Neural progenitor cell (in vitro differentiated cells): ENCODE results near the gene ASTN2. TPM values are rescaled to one million over a fixed set of nuclear protein-coding genes. Genes with fewer than 3 reads are reported as not detected.

ENCODE experiments used
- DNase-seq: peaks from one replicate; pipeline ENCODE4 v3.0.0-alpha.2; 2016; ENCODE audit warnings: low spot score
- H2AFZ ChIP-seq: fragments of 200-600 bp; sonication (generic); replicated peaks from 2 replicates; pipeline ENCODE4 v1.6.1; 2016; ENCODE audit warnings: antibody characterized with exemption
- H3F3A ChIP-seq: fragments of 200-600 bp; sonication (generic); 2 replicates; pipeline ENCODE4 v1.6.1; 2016; ENCODE audit warnings: antibody characterized with exemption, low read depth
- H3K27ac ChIP-seq: fragments of 200-600 bp; sonication (generic); 2 replicates; pipeline ENCODE4 v1.5.1; 2016; ENCODE audit warnings: mild to moderate bottlenecking
- H3K27me3 ChIP-seq: fragments of 200-600 bp; sonication (generic); 2 replicates; pipeline ENCODE4 v1.6.1; 2016; ENCODE audit warnings: mild to moderate bottlenecking, moderate library complexity
- H3K36me3 ChIP-seq: fragments of 200-600 bp; sonication (generic); 2 replicates; pipeline ENCODE4 v1.5.1; 2016
- H3K4me1 ChIP-seq: fragments of 200-600 bp; sonication (generic); 2 replicates; pipeline ENCODE4 v1.6.1; 2016; ENCODE audit warnings: mixed run types
- H3K4me2 ChIP-seq: fragments of 200-600 bp; sonication (generic); 2 replicates; pipeline ENCODE4 v1.6.1; 2016
- H3K4me3 ChIP-seq: fragments of 200-600 bp; sonication (generic); 2 replicates; pipeline ENCODE4 v1.5.1; 2016
- H3K79me2 ChIP-seq: fragments of 200-600 bp; sonication (generic); 2 replicates; pipeline ENCODE4 v1.6.1; 2016; ENCODE audit warnings: low read depth
- H3K9ac ChIP-seq: fragments of 200-600 bp; sonication (generic); 2 replicates; pipeline ENCODE4 v1.6.1; 2016
- H3K9me3 ChIP-seq: fragments of 200-600 bp; sonication (generic); 2 replicates; pipeline ENCODE4 v1.5.1; 2016; ENCODE audit warnings: low read depth
- H4K20me1 ChIP-seq: fragments of 200-600 bp; sonication (generic); 2 replicates; pipeline ENCODE4 v1.6.1; 2016; ENCODE audit warnings: low read depth
- H3K27ac Mint-ChIP-seq: 3 replicates; pipeline ENCODE4 v1.8.0; 2021; ENCODE audit warnings: mixed read lengths
- H3K27me3 Mint-ChIP-seq: 2 replicates; pipeline ENCODE4 v1.8.0; 2022; ENCODE audit warnings: low read depth, mild to moderate bottlenecking, inconsistent platforms, moderate library complexity, mixed read lengths; ENCODE audit not compliant: insufficient read depth
- H3K36me3 Mint-ChIP-seq: 3 replicates; pipeline ENCODE4 v1.8.0; 2021; ENCODE audit warnings: mixed read lengths
- H3K4me1 Mint-ChIP-seq: 3 replicates; pipeline ENCODE4 v1.8.0; 2021; ENCODE audit warnings: mixed read lengths
- H3K4me3 Mint-ChIP-seq: 3 replicates; pipeline ENCODE4 v1.8.0; 2021; ENCODE audit warnings: mild to moderate bottlenecking, moderate library complexity, mixed read lengths
- H3K9me3 Mint-ChIP-seq: 3 replicates; pipeline ENCODE4 v1.8.0; 2020; ENCODE audit warnings: mixed read lengths
- EZH2 ChIP-seq: fragments of 200-600 bp; sonication (generic); IDR thresholded peaks from 2 replicates; pipeline ENCODE4 v1.6.1; 2017; ENCODE audit warnings: antibody characterized with exemption, mild to moderate bottlenecking, moderate library complexity
- EZH2phosphoT487 ChIP-seq: fragments of 200-600 bp; sonication (generic); IDR thresholded peaks from 2 replicates; pipeline ENCODE4 v1.6.1; 2017; ENCODE audit warnings: antibody characterized with exemption
- total RNA-seq: library from RNA; depleted of rRNA; stranded (reverse); fragments of >200 nt; gene quantifications from 2 replicates; pipeline ENCODE4 v1.2.3, GENCODE V29; 2015; ENCODE audit warnings: low replicate concordance
- TF ChIP-seq, protein P1 (sequence below): fragments of 200-600 bp; sonication (generic); IDR thresholded peaks from 2 replicates; pipeline ENCODE4 v1.5.1; 2017; ENCODE audit warnings: antibody characterized with exemption, mild to moderate bottlenecking

Gene ASTN2
- total RNA-seq, 1 donor from 2014 or later: 8.0 TPM

DNA sequence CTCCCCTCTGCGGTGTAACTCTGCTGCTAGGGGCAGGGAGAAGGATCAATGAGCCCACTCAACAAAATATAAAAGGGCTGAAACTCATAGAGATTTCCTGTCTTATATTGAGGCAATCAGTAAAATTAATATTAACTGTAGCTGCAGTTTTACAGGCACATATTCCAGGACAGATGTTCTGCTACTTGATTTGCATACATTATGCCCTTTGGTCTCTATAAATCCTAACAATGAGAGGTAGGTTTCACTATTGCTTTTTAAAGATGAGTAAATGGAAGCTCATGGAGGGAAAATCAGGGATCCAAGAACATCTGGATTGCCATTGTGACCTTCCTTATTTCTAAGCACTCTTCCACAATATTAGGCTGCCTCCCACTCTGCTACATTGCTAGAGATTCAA lies 751.3 kb downstream of the ASTN2 start:
- H3K9me3 ChIP-seq: no peaks in the 10 kb centered on the region
- no peaks in the 10 kb centered on the region for H3K4me1 ChIP-seq
- no peak overlapping the region for H3K4me3 ChIP-seq
- no peak overlapping the region for H3K9ac ChIP-seq
- H2AFZ ChIP-seq: no peak overlapping the region
- H3K9me3 Mint-ChIP-seq: no peaks in the 10 kb centered on the region
- no peak overlapping the region for H3K4me2 ChIP-seq
- no peak for DNase-seq
- H3K4me1 Mint-ChIP-seq: no peaks in the 10 kb centered on the region
- no peaks in the 10 kb centered on the region for H3F3A ChIP-seq
- no peaks in the 10 kb centered on the region for H3K36me3 Mint-ChIP-seq
- H3K36me3 ChIP-seq: no peaks in the 10 kb centered on the region
- no peaks in the 10 kb centered on the region for H3K27me3 ChIP-seq
- TF ChIP-seq EZH2: no peak
- TF ChIP-seq, protein P1, sequence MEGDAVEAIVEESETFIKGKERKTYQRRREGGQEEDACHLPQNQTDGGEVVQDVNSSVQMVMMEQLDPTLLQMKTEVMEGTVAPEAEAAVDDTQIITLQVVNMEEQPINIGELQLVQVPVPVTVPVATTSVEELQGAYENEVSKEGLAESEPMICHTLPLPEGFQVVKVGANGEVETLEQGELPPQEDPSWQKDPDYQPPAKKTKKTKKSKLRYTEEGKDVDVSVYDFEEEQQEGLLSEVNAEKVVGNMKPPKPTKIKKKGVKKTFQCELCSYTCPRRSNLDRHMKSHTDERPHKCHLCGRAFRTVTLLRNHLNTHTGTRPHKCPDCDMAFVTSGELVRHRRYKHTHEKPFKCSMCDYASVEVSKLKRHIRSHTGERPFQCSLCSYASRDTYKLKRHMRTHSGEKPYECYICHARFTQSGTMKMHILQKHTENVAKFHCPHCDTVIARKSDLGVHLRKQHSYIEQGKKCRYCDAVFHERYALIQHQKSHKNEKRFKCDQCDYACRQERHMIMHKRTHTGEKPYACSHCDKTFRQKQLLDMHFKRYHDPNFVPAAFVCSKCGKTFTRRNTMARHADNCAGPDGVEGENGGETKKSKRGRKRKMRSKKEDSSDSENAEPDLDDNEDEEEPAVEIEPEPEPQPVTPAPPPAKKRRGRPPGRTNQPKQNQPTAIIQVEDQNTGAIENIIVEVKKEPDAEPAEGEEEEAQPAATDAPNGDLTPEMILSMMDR: no peak
- TF ChIP-seq EZH2phosphoT487: no peak
- H3K79me2 ChIP-seq: no peaks in the 10 kb centered on the region
- H4K20me1 ChIP-seq: no peaks in the 10 kb centered on the region
- H3K27ac Mint-ChIP-seq: no peak overlapping the region
- no peak overlapping the region for H3K4me3 Mint-ChIP-seq
- no peaks in the 10 kb centered on the region for H3K27me3 Mint-ChIP-seq
- no peak overlapping the region for H3K27ac ChIP-seq

GRCh38 chr9:116662646-116663310 lies 752.1 kb downstream of the ASTN2 start:
- H3K27ac ChIP-seq: no peak overlapping the region
- H3K36me3 Mint-ChIP-seq: no peaks in the 10 kb centered on the region
- no peak for TF ChIP-seq EZH2
- TF ChIP-seq, protein P1: no peak
- no peak for TF ChIP-seq EZH2phosphoT487
- no peak for DNase-seq
- H3K4me3 Mint-ChIP-seq: no peak overlapping the region
- no peaks in the 10 kb centered on the region for H3K9me3 Mint-ChIP-seq
- no peak overlapping the region for H3K27ac Mint-ChIP-seq
- H3K27me3 ChIP-seq: no peaks in the 10 kb centered on the region
- no peaks in the 10 kb centered on the region for H4K20me1 ChIP-seq
- H3K4me1 Mint-ChIP-seq: peaks cover 3% of the 10 kb centered on the region
- H3K4me1 ChIP-seq: no peaks in the 10 kb centered on the region
- H3K27me3 Mint-ChIP-seq: no peaks in the 10 kb centered on the region
- no peaks in the 10 kb centered on the region for H3F3A ChIP-seq
- H3K9ac ChIP-seq: no peak overlapping the region
- H3K36me3 ChIP-seq: no peaks in the 10 kb centered on the region
- no peaks in the 10 kb centered on the region for H3K79me2 ChIP-seq
- no peak overlapping the region for H3K4me3 ChIP-seq
- no peak overlapping the region for H2AFZ ChIP-seq
- no peak overlapping the region for H3K4me2 ChIP-seq
- no peaks in the 10 kb centered on the region for H3K9me3 ChIP-seq

DNA sequence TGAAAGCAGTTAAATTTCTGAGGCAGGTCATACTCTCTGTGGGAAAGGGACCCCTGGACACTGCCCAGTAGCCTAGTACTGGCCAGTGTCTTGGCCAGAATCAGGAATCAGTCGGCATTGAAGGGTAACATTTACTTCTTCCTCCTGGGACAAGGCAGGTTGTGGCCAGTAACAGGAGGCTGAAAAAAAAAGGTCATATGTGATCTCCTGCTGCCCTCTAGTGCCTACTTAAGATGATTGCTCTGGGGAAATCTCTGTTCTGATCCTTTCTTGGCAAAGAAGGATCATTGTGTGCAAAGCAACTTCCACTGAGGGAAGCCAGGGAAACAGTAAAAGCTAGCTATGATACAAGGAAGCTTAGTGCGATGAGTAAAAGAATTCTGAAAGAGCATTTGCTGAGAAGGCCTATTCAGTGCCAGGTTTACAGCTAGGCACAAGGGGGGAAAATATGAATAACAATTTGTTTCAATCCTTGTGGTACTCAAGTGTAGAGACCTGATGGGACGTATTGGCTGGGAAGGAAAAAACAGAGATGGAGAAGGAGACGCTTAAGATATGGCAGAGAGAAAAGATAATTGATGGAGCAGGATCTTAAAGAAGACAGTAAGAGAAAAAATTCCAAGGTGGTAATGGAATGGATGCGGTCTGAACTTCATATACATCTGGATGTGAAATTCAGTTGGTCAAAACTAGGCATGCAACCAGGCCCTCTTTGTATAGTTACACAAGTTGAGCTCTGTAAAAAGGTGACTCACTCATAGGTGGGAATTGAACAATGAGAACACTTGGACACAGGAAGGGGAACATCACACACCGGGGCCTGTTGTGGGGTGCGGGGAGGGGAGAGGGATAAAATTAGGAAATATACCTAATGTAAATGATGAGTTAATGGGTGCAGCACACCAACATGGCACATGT lies 753.6 kb downstream of the ASTN2 start:
- DNase-seq: peak; percentile 82
- no peak overlapping the region for H3K4me3 Mint-ChIP-seq

More for the DNA sequence above, 753.6 kb downstream of the ASTN2 start:
- Histone ChIP-seq H3K4me2 (no peak overlapping the region), H3K79me2 (no peaks in the 10 kb centered on the region), H2AFZ (no peak overlapping the region), H3K27me3 (no peaks in the 10 kb centered on the region), H3K9ac (no peak overlapping the region), H3K4me1 (peaks cover 4% of the 10 kb centered on the region), H3K9me3 (no peaks in the 10 kb centered on the region), H4K20me1 (no peaks in the 10 kb centered on the region), H3K36me3 (no peaks in the 10 kb centered on the region), H3F3A (no peaks in the 10 kb centered on the region), H3K27ac (no peak overlapping the region), H3K4me3 (no peak overlapping the region)
- no peak for TF ChIP-seq EZH2phosphoT487
- TF ChIP-seq, protein P1: peak; percentile 82
- TF ChIP-seq EZH2: no peak
- no peaks in the 10 kb centered on the region for H3K9me3 Mint-ChIP-seq
- no peaks in the 10 kb centered on the region for H3K36me3 Mint-ChIP-seq
- H3K27me3 Mint-ChIP-seq: no peaks in the 10 kb centered on the region
- H3K27ac Mint-ChIP-seq: no peak overlapping the region
- H3K4me1 Mint-ChIP-seq: peaks cover 3% of the 10 kb centered on the region
